Frontal cortex (tissue), 1 donor: ENCODE data around the gene KCNC3. TPM values are rescaled to one million over a fixed set of nuclear protein-coding genes. Genes with fewer than 3 reads are reported as not detected.

Experiments
- total RNA-seq: library from RNA; depleted of rRNA; stranded (reverse); fragments of >200 nt; gene quantifications from one replicate; pipeline ENCODE4 v1.2.3, GENCODE V29; 2014

KCNC3 gene
- total RNA-seq, 1 donor from 2014 or later = 1.2 TPM

Other genes with a start within 250 kb of the KCNC3 start
- gene IZUMO2, start 166.1 kb downstream of the KCNC3 start, total RNA-seq = not detected
- 0.82 TPM for gene MYH14, start 125.8 kb downstream of the KCNC3 start, total RNA-seq
- gene NAPSA, start 36.3 kb upstream of the KCNC3 start, total RNA-seq = not detected
- 15.1 TPM for gene NR1H2, start 47.1 kb upstream of the KCNC3 start, total RNA-seq
- 12.6 TPM for gene POLD1, start 55.0 kb upstream of the KCNC3 start, total RNA-seq
- under 0.01 TPM for gene SPIB, start 89.6 kb upstream of the KCNC3 start, total RNA-seq
- not detected for gene MYBPC2, start 103.5 kb upstream of the KCNC3 start, total RNA-seq
- gene EMC10, start 147.1 kb upstream of the KCNC3 start, total RNA-seq = 53.4 TPM
- 2.0 TPM for gene GARIN5A, start 147.5 kb upstream of the KCNC3 start, total RNA-seq
- gene JOSD2, start 181.8 kb upstream of the KCNC3 start, total RNA-seq = 6.9 TPM
- gene ASPDH, start 184.5 kb upstream of the KCNC3 start, total RNA-seq = 0.82 TPM
- gene LRRC4B, start 239.1 kb upstream of the KCNC3 start, total RNA-seq = 78.3 TPM